H1 (cell line): Measurements from ENCODE around the gene TARS2.

Source experiments
- CBX5 ChIP-seq: fragments of 300-800, 300-1000 bp; sonication (generic); IDR thresholded peaks from 2 replicates; pipeline ENCODE4 v1.7.1; 2016; ENCODE audit warnings: antibody characterized with exemption, low read length, low read depth
- CTCF ChIP-seq, 3 experiments: IDR thresholded peaks; 1 replicate in 2 of 3; 2 replicates in 1 of 3; pipeline versions ENCODE4 v1.5.1 to v1.6.1; 2011; ENCODE audit warnings: low read length in 3 of 3, mild to moderate bottlenecking in 3 of 3, inconsistent platforms in 2 of 3, low read depth in 1 of 3, moderate library complexity in 1 of 3; ENCODE audit not compliant: insufficient read depth in 1 of 3; ENCODE audit errors: control extremely low read depth in 1 of 3
- MAFK ChIP-seq: IDR thresholded peaks from 2 replicates; pipeline ENCODE4 v1.6.1; 2012; ENCODE audit warnings: low read depth, mild to moderate bottlenecking, improper control_type of control experiment, low read length
- MAX ChIP-seq: IDR thresholded peaks from 2 replicates; pipeline ENCODE4 v1.6.1; 2012; ENCODE audit warnings: inconsistent platforms
- POLR2A ChIP-seq, 2 experiments: IDR thresholded peaks; 1 replicate in 1 of 2; 2 replicates in 1 of 2; pipeline ENCODE4 v1.6.1; 2011; ENCODE audit warnings: low read depth in 2 of 2, low read length in 2 of 2, mild to moderate bottlenecking in 2 of 2; ENCODE audit errors: control extremely low read depth in 1 of 2
- POU5F1 ChIP-seq: IDR thresholded peaks from 2 replicates; pipeline ENCODE4 v1.6.1; 2011; ENCODE audit warnings: low read depth, mild to moderate bottlenecking, low read length, moderate library complexity
- RFX5 ChIP-seq: IDR thresholded peaks from 2 replicates; pipeline ENCODE4 v1.6.1; 2011; ENCODE audit warnings: low read depth, low read length, improper control_type of control experiment, borderline replicate concordance
- SP2 ChIP-seq: IDR thresholded peaks from 2 replicates; pipeline ENCODE4 v1.6.1; 2012; ENCODE audit warnings: mild to moderate bottlenecking, low read length, inconsistent platforms
- ZNF274 ChIP-seq: IDR thresholded peaks from 2 replicates; pipeline ENCODE4 v1.7.0; 2012; ENCODE audit warnings: low read length, borderline replicate concordance; ENCODE audit errors: extremely low read depth

GRCh38 chr1:150521196-150521968, 34.2 kb downstream of the TARS2 start:
- TF ChIP-seq CTCF (IDR thresholded peaks at IDR 0.05; ENCODE audit: control extremely low read depth in 1 of 3, insufficient read depth in 1 of 3, low read depth in 1 of 3, low read length in 3 of 3), result no peak
- TF ChIP-seq POU5F1, result no peak
- no peak for TF ChIP-seq MAFK
- TF ChIP-seq RFX5, result no peak
- TF ChIP-seq CBX5, result no peak
- TF ChIP-seq POLR2A (IDR thresholded peaks at IDR 0.05; ENCODE audit: control extremely low read depth in 1 of 2, low read depth in 2 of 2, low read length in 2 of 2), result no peak
- no peak for TF ChIP-seq ZNF274
- no peak for TF ChIP-seq MAX
- TF ChIP-seq SP2, result no peak
